Subcutaneous adipose tissue (tissue), 4 donors: ENCODE measurements around the gene CAVIN4. TPM values are rescaled to one million over a fixed set of nuclear protein-coding genes. Genes with fewer than 3 reads are reported as not detected.

ENCODE experiments used
- total RNA-seq, 4 donors: library from RNA; depleted of rRNA; stranded (reverse); fragments of >200 nt; gene quantifications; one replicate each; pipeline ENCODE4 v1.1.0, GENCODE V29; 2016
- TF ChIP-seq, protein P1 (sequence below): fragments of 450-650 bp; IDR thresholded peaks from one replicate; pipeline ENCODE4 v1.5.1; 2016; ENCODE audit warnings: low read depth, mild to moderate bottlenecking, control low read depth, antibody characterized with exemption, moderate library complexity

CAVIN4 gene, protein sequence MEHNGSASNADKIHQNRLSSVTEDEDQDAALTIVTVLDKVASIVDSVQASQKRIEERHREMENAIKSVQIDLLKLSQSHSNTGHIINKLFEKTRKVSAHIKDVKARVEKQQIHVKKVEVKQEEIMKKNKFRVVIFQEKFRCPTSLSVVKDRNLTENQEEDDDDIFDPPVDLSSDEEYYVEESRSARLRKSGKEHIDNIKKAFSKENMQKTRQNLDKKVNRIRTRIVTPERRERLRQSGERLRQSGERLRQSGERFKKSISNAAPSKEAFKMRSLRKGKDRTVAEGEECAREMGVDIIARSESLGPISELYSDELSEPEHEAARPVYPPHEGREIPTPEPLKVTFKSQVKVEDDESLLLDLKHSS
- total RNA-seq = under 1 TPM; 0.17 to 0.49 (median 0.31) TPM

DNA sequence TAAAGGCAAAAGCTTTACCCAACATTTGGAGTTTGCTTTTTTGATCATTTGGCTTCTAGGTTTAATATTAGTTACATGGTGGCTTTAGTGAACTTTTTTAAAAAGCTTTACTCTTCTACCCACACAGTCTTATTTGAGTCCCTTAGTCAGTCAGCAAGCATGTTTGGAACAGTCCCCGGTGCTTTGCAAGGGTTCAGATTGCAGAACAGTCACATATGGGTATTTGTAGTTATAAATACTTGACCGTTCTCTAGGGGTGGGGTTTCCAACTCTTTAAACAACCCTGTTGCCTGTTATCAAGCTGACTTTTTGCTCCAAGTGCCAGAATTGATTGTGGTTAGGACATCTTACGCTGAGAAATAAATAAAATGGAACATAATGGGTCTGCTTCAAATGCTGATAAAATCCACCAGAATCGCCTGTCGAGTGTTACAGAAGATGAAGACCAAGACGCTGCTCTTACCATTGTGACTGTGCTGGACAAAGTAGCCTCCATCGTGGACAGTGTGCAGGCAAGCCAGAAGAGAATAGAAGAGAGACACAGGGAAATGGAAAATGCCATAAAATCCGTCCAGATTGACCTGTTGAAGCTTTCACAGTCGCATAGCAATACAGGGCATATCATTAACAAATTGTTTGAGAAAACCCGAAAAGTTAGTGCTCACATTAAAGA is at the start of gene CAVIN4:
TSS of gene CAVIN4 (plus strand) at position 304 of the 673 bp plus-strand sequence. CDS start at position 369, 65 bp downstream.
- TF ChIP-seq, protein P1, sequence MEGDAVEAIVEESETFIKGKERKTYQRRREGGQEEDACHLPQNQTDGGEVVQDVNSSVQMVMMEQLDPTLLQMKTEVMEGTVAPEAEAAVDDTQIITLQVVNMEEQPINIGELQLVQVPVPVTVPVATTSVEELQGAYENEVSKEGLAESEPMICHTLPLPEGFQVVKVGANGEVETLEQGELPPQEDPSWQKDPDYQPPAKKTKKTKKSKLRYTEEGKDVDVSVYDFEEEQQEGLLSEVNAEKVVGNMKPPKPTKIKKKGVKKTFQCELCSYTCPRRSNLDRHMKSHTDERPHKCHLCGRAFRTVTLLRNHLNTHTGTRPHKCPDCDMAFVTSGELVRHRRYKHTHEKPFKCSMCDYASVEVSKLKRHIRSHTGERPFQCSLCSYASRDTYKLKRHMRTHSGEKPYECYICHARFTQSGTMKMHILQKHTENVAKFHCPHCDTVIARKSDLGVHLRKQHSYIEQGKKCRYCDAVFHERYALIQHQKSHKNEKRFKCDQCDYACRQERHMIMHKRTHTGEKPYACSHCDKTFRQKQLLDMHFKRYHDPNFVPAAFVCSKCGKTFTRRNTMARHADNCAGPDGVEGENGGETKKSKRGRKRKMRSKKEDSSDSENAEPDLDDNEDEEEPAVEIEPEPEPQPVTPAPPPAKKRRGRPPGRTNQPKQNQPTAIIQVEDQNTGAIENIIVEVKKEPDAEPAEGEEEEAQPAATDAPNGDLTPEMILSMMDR = no peak

DNA sequence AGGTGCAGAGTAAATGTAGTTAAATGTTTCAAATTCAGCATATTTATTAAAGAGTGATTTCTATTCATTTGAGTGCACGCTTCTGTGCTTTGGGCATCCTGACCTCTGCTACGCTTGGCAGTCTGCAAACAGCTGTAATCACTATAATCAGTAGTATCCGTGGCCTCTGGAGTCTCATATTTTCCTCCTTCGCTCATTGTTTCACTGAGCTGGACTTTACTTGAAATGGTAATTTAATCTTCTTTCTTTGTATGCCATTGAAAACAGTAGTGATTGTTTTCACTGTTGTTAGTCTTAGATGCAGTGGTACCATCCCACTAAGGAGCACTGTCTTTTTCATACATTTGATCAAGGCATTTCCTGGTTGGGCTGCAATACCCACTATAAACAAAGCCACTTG is 43.5 kb upstream of the CAVIN4 start:
- TF ChIP-seq, protein P1 = no peak

DNA sequence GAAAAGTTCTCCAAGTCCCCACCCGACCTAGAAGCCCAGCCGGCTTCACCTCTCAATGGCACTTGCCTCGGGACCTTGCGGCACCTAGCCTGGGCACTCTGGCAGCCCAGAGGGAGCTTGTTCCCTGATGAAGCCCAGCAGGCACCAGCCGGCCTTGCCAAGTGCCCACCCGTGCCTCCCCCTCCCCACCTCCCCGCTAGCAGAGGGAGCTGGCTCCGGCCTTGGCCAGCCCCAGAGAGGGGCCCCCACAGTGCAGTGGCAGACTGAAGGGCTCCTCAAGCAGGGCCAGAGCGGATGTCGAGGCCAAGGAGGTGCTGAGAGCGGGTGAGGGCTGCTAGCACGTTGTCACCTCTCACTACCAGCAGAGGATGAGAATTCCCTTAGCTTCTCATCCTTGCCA is 37.6 kb upstream of the CAVIN4 start:
- TF ChIP-seq, protein P1 = no peak

DNA sequence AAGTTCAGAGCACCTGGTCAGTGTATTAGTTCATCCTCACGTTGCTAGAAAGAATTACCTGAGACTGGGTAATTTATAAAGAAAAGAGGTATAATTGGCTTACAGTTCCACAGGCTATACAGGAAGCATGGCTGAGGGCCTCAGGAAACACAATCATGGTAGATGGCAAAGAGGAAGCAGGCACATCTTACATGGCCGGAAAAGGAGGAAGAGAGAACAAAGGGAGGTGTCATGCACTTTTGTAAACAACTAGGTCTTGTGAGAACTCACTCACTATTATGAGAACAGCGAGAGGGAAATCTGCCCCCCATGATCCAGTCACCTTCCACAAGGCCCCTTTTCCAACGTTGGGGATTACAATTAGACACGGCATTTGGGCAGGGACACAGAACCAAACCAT is 28.8 kb upstream of the CAVIN4 start:
- TF ChIP-seq, protein P1 = no peak

DNA sequence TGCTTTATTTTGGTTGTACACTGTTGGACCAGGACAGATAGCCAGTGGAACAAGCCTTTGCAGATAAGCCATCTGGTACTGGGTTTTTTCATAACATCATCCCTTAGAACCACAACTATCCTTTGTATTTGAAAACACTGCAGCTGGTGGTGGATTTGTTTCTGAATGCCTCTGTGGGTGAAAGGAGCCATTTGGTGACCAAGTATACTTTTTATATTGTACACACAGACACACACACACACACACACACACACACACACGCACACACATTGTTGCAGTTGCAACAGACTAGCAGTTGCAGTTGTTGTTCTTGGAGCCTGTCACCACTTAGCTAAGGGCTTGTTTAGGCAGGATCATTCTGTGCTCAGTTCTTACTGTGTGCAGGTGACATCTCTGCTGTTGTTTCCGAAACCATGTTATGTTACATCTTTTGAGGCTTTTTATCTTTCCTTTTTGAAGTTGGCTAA is 22.9 kb upstream of the CAVIN4 start:
- TF ChIP-seq, protein P1 = no peak

DNA sequence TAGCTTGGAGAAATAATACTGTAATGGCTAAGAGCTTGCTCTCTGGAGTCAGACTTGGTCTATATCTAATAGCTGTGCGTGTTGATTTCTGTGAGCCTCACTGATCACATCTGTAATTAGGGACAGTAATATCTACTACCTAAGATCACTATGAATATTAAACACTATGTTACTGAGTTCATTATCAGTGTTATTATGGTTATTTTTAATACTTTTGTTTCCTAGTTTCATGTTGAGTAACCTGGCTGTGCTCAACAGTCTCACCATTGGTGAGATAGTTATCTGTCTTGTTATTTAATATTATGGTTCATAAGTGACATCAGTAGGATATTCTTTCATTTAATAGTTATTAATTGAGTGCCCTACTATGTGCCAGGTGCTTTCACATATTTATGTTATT is 22.4 kb upstream of the CAVIN4 start:
- TF ChIP-seq, protein P1 = no peak

DNA sequence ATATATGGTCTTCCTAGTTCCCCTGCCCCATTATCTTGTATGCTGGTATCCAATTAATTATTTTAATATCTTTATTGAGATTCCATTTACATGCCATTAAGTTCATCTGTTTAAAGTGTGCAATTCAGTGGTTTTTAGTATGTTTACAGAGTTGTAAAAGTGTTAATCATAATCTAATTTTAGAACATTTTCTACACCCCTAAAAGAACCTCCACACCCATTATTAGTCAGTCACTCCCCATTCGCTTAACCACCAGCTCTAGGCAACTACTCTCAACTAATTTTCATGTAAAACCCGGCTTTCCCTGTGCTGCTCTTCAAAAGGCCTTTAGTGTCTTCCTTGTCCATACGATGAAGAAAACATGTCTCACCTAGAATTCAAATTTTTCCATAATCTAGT is 20.8 kb upstream of the CAVIN4 start:
- TF ChIP-seq, protein P1 = no peak
